Panc1 (cell line): ENCODE results near the gene HOXB3.
A peak's percentile ranks its signal among the peaks of the same experiment; 100 is the strongest.

Experiments used
- CTCF ChIP-seq: fragments of 450-650 bp; IDR thresholded peaks from 2 replicates; pipeline ENCODE4 v1.5.1; 2017; ENCODE audit warnings: mild to moderate bottlenecking
- POLR2AphosphoS5 ChIP-seq: IDR thresholded peaks from 2 replicates; pipeline ENCODE4 v1.6.1; 2012; ENCODE audit warnings: mild to moderate bottlenecking, low read depth, low read length, moderate library complexity

GRCh38 chr17:48565925-48566710 lies 23.9 kb downstream of the HOXB3 start:
- TF ChIP-seq CTCF (no peak), POLR2AphosphoS5 (peak; percentile 48; the same call in 1 of the 2 replicates)
